H54 (cell line): Measurements from ENCODE around the gene KLF7.
A peak's percentile ranks its signal among the peaks of the same experiment; 100 is the strongest.
"Not testable (repeated sequence)": the region's sequence is repeated elsewhere in the genome, so short reads cannot be mapped to it uniquely, and the experiment has no call there.

ENCODE experiments used
- DNase-seq: peaks from one replicate; pipeline ENCODE4 v3.0.0; 2011; ENCODE audit warnings: low spot score, mixed read lengths; ENCODE audit not compliant: insufficient read length
- FAIRE-seq: peaks from 3 replicates; lab custom pipeline; 2011; peaks lifted over from hg19 to GRCh38; lab: Jason Lieb, UNC
- POLR2A ChIP-seq: IDR thresholded peaks from 2 replicates; pipeline ENCODE4 v1.6.1; 2011; ENCODE audit warnings: low read depth, mild to moderate bottlenecking, low read length

The KLF7 gene

GRCh38 chr2:207048416-207048815, 117.3 kb downstream of the KLF7 start:
- no peak for FAIRE-seq
- no peak for DNase-seq
- TF ChIP-seq POLR2A = no peak

- TF ChIP-seq POLR2A = no peak
- DNase-seq = no peak
- FAIRE-seq = peak; percentile 36
These were observed 119.0 kb downstream of the KLF7 start for GRCh38 chr2:207046724-207047123.

- no peak for TF ChIP-seq POLR2A
- FAIRE-seq (no peak), DNase-seq (no peak)
These were observed 120.2 kb downstream of the KLF7 start for GRCh38 chr2:207045531-207045930.

GRCh38 chr2:207044379-207045362, 121.1 kb downstream of the KLF7 start:
- DNase-seq = no peak
- no peak for FAIRE-seq
- TF ChIP-seq POLR2A = no peak

- TF ChIP-seq POLR2A = no peak
- DNase-seq (no peak), FAIRE-seq (no peak)
These were observed 122.9 kb downstream of the KLF7 start for GRCh38 chr2:207042841-207043240.

GRCh38 chr2:207041786-207042554, 123.8 kb downstream of the KLF7 start:
- TF ChIP-seq POLR2A = no peak

GRCh38 chr2:207041279-207041678, 124.5 kb downstream of the KLF7 start:
- no peak for FAIRE-seq
- no peak for TF ChIP-seq POLR2A

More at GRCh38 chr2:207041786-207042554, 123.8 kb downstream of the KLF7 start:
- FAIRE-seq = no peak
- DNase-seq = no peak

GRCh38 chr2:207040696-207041095, 125.1 kb downstream of the KLF7 start:
- TF ChIP-seq POLR2A = no peak
- DNase-seq (no peak), FAIRE-seq (no peak)

More at GRCh38 chr2:207041279-207041678, 124.5 kb downstream of the KLF7 start:
- DNase-seq = no peak

GRCh38 chr2:207039225-207039624, 126.5 kb downstream of the KLF7 start:
- no peak for TF ChIP-seq POLR2A
- FAIRE-seq (no peak), DNase-seq (no peak)

- FAIRE-seq (no peak), DNase-seq (no peak)
- TF ChIP-seq POLR2A = no peak
These were observed 127.4 kb downstream of the KLF7 start for GRCh38 chr2:207038299-207038698.

- FAIRE-seq (no peak), DNase-seq (no peak)
- TF ChIP-seq POLR2A = no peak
These were observed 127.9 kb downstream of the KLF7 start for GRCh38 chr2:207037896-207038295.

- not testable (repeated sequence) for FAIRE-seq, DNase-seq
These were observed 128.7 kb downstream of the KLF7 start for GRCh38 chr2:207037023-207037422.

- DNase-seq = no peak
- no peak for FAIRE-seq
- TF ChIP-seq POLR2A = no peak
These were observed 129.9 kb downstream of the KLF7 start for GRCh38 chr2:207035875-207036274.

GRCh38 chr2:207032490-207032889, 133.3 kb downstream of the KLF7 start:
- no peak for TF ChIP-seq POLR2A
- DNase-seq (no peak), FAIRE-seq (no peak)
